A673 (cell line): ENCODE results near the gene CNTN3. TPM values are rescaled to one million over a fixed set of nuclear protein-coding genes. Genes with fewer than 3 reads are reported as not detected.

Source experiments
- BruUV-seq: library from RNA; stranded (reverse); fragments of 400-500 nt; replicated peaks from 2 replicates; lab custom pipeline; 2021; lab: Mats Ljungman, UMichigan
- CTCF ChIA-PET: fragments of 300-600 bp; sonication (Branson Sonifier 250); formaldehyde crosslinking; loops from one replicate; lab custom pipeline; 2022; ENCODE audit warnings: antibody characterized with exemption; lab: Charles Lee
- POLR2A ChIA-PET: fragments of 300-600 bp; sonication (Branson Sonifier 250); formaldehyde crosslinking; loops from one replicate; lab custom pipeline; 2022; ENCODE audit warnings: antibody characterized with exemption; ENCODE audit not compliant: low non-redundant PET; lab: Charles Lee
- DNase-seq: peaks from one replicate; pipeline ENCODE4 v3.0.0-alpha.2; 2015; ENCODE audit warnings: low spot score
- H3K27ac ChIP-seq: fragments of 200-600 bp; sonication (generic); 2 replicates; pipeline ENCODE4 v1.5.1; 2016; ENCODE audit warnings: mixed run types, low read depth, mild to moderate bottlenecking, mixed read lengths, antibody characterized with exemption, low read length; ENCODE audit not compliant: poor library complexity, severe bottlenecking
- H3K27me3 ChIP-seq: fragments of 200-600 bp; sonication (generic); replicated peaks from 2 replicates; pipeline ENCODE4 v1.6.1; 2017; ENCODE audit warnings: mixed run types, low read depth, mild to moderate bottlenecking, mixed read lengths, antibody characterized with exemption, low read length; ENCODE audit not compliant: insufficient read depth, poor library complexity
- H3K36me3 ChIP-seq: fragments of 200-600 bp; sonication (generic); 2 replicates; pipeline ENCODE4 v1.6.1; 2016; ENCODE audit warnings: mixed run types, mild to moderate bottlenecking, mixed read lengths, antibody characterized with exemption, low read length; ENCODE audit not compliant: insufficient read depth, poor library complexity, severe bottlenecking
- H3K4me1 ChIP-seq: fragments of 200-600 bp; sonication (generic); 2 replicates; pipeline ENCODE4 v1.6.1; 2017; ENCODE audit warnings: mixed run types, mild to moderate bottlenecking, mixed read lengths, antibody characterized with exemption, low read length; ENCODE audit not compliant: insufficient read depth, poor library complexity, severe bottlenecking
- H3K4me3 ChIP-seq: fragments of 200-600 bp; sonication (generic); 2 replicates; pipeline ENCODE4 v1.5.1; 2016; ENCODE audit warnings: low read depth, mixed run types, mild to moderate bottlenecking, mixed read lengths, low read length; ENCODE audit not compliant: poor library complexity, severe bottlenecking
- H3K9me3 ChIP-seq: fragments of 200-600 bp; sonication (generic); 2 replicates; pipeline ENCODE4 v1.6.1; 2016; ENCODE audit warnings: mixed run types, low read depth, mild to moderate bottlenecking, mixed read lengths, antibody characterized with exemption, low read length; ENCODE audit not compliant: poor library complexity, severe bottlenecking
- CTCF ChIP-seq: fragments of 300-800, 200-600 bp; sonication (generic); conservative IDR thresholded peaks from 2 replicates; pipeline ENCODE4 v1.5.1; 2017; ENCODE audit warnings: low read depth, mild to moderate bottlenecking, antibody characterized with exemption, low read length, moderate library complexity, mixed read lengths
- EZH2 ChIP-seq: fragments of 200-600 bp; sonication (generic); IDR thresholded peaks from 2 replicates; pipeline ENCODE4 v1.6.1; 2017; ENCODE audit warnings: borderline replicate concordance, low read depth, mild to moderate bottlenecking, mixed read lengths, antibody characterized with exemption, low read length; ENCODE audit not compliant: poor library complexity, severe bottlenecking
- intact Hi-C: fragments of 100-400 bp; cut with micrococcal nuclease; formaldehyde crosslinking; loops from one replicate; pipeline ENCODE4 v1.10.0; 2022; ENCODE audit not compliant: unreplicated experiment
- total RNA-seq: library from RNA; stranded (reverse); gene quantifications from 2 replicates; pipeline ENCODE4 v1.2.3, GENCODE V29; 2021

Gene CNTN3
- total RNA-seq, 1 experiment from 2014 or later: 2.6 TPM

GRCh38 chr3:74646094-74646493 is 31.6 kb upstream of the CNTN3 start:
- H3K4me1 ChIP-seq: no peaks in the 10 kb centered on the region
- no peak overlapping the region for H3K4me3 ChIP-seq
- intact Hi-C loops: no loop called here
- ChIA-PET CTCF (no interaction called here), POLR2A (no interaction called here)
- TF ChIP-seq EZH2 (no peak), CTCF (no peak)
- DNase-seq: no peak
- no peak overlapping the region for H3K27ac ChIP-seq
- no TSS peak for BruUV-seq
- H3K27me3 ChIP-seq: no peaks in the 10 kb centered on the region
- no peaks in the 10 kb centered on the region for H3K36me3 ChIP-seq
- H3K9me3 ChIP-seq: no peaks in the 10 kb centered on the region

DNA sequence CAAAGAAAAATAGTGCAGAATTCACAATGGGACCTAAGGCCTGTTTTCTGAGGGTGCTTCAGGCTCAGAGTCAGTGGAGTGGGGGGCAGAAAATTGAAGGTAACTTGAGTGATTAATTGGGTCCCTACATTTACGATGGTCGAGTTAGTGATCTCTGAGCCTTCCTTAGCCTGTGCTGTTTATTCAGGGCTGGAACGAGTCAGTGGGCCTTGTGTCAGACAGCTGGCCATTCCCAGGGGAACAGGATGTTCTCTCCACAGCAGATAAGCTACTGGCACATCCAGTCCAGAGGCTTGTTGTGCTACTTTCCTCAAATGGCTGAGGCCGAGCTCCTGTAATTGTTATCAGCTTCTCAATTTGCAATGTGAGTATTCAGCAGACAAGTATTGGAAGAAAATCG is 29.2 kb upstream of the CNTN3 start:
- Histone ChIP-seq H3K9me3 (no peaks in the 10 kb centered on the region), H3K4me1 (no peaks in the 10 kb centered on the region), H3K27ac (no peak overlapping the region), H3K36me3 (no peaks in the 10 kb centered on the region), H3K27me3 (no peaks in the 10 kb centered on the region), H3K4me3 (no peak overlapping the region)
- TF ChIP-seq EZH2 (no peak), CTCF (no peak)
- intact Hi-C loops: no loop called here
- CTCF ChIA-PET: no interaction called here
- no TSS peak for BruUV-seq
- POLR2A ChIA-PET: no interaction called here
- DNase-seq: no peak

- Histone ChIP-seq H3K27me3 (no peaks in the 10 kb centered on the region), H3K4me3 (no peak overlapping the region), H3K27ac (no peak overlapping the region), H3K9me3 (no peaks in the 10 kb centered on the region), H3K36me3 (no peaks in the 10 kb centered on the region), H3K4me1 (no peaks in the 10 kb centered on the region)
- TF ChIP-seq CTCF (no peak), EZH2 (no peak)
- no peak for DNase-seq
- BruUV-seq: no TSS peak
- intact Hi-C loops: no loop called here
- ChIA-PET CTCF (no interaction called here), POLR2A (no interaction called here)
Measured at GRCh38 chr3:74642876-74643275, 28.4 kb upstream of the CNTN3 start.

GRCh38 chr3:74640211-74640610 is 25.8 kb upstream of the CNTN3 start:
- Histone ChIP-seq H3K4me3 (no peak overlapping the region), H3K9me3 (no peaks in the 10 kb centered on the region), H3K27ac (no peak overlapping the region), H3K27me3 (no peaks in the 10 kb centered on the region), H3K4me1 (no peaks in the 10 kb centered on the region), H3K36me3 (no peaks in the 10 kb centered on the region)
- BruUV-seq: no TSS peak
- intact Hi-C loops: no loop called here
- DNase-seq: no peak
- CTCF ChIA-PET: no interaction called here
- TF ChIP-seq CTCF (no peak), EZH2 (no peak)
- POLR2A ChIA-PET: no interaction called here
